Measurements from ENCODE around the gene IST1. TPM values are rescaled to one million over a fixed set of nuclear protein-coding genes. Genes with fewer than 3 reads are reported as not detected.

Gene IST1
- polyA plus RNA-seq, 6 donors from 2014 or later: 138 to 178 (median 155) TPM

- Mint-ChIP-seq H3K4me1 (peaks cover 0 to 16% (median 3%) of the 10 kb centered on the region in 3 donors), H3K27ac (peak overlapping the region in 2 of 6 donors; percentile 54 to 94), H3K27me3 (no peaks in the 10 kb centered on the region), H3K9me3 (no peaks in the 10 kb centered on the region), H3K36me3 (peaks cover 13 to 15% of the 10 kb centered on the region in 2 donors), H3K4me3 (no peak overlapping the region)
- DNase-seq (no peak), ATAC-seq (ENCODE audit: low read depth in 2 of 2) (no peak)
Observed at GRCh38 chr16:71931599-71931998, 36.3 kb downstream of the IST1 start.

- Mint-ChIP-seq H3K27ac (peak overlapping the region in 3 of 6 donors; percentile 67 to 90 (median 72)), H3K36me3 (peaks cover under 1 to 5% of the 10 kb centered on the region in 2 donors)
- ATAC-seq (ENCODE audit: low read depth in 2 of 2): no peak
Observed at GRCh38 chr16:71933017-71933416, 37.7 kb downstream of the IST1 start.

DNA sequence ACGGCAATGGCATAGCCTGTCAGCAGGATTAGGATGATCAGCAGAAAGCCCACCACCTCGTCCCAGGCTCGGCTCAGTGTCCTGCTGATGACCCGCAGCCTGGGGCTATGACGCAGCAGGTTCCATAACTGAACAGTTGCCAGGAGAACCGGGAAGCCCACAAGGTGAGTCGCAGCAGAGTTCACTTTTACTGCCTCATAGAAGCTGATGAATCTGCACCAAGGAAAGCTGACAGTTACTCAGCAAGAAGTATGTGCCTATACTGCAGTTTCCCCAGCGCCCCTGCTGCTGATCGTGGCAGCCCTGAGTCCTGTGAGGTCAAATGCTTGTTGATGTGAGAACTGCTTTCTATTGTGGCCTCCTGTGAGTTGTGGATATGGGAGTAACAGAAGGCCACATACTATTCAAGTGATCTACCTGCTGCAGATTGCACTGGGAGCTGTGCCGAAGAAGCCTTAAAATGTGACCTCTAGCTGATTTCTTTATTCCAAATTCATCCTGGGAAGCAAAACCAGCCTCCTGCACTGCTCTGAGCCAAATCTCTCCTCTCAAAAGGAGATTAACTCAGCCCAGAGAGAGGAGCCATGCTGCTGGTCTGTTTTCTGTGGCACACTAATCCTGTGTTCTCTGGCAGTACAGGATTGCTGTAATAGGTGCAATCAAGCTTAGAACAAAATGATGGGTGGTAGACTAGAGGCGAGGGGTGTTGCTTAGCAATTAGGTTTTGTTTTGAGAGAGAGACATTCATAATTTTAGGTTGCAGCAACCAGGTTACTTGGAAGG is 38.8 kb downstream of the IST1 start:
- ATAC-seq (ENCODE audit: low read depth in 2 of 2): no peak
- H3K27ac Mint-ChIP-seq: peak overlapping the region in 4 of 6 donors; percentile 43 to 74 (median 64)

More at GRCh38 chr16:71933017-71933416, 37.7 kb downstream of the IST1 start:
- no peaks in the 10 kb centered on the region for H3K9me3 Mint-ChIP-seq
- H3K27me3 Mint-ChIP-seq: no peaks in the 10 kb centered on the region
- no peak overlapping the region for H3K4me3 Mint-ChIP-seq
- H3K4me1 Mint-ChIP-seq: peaks cover 0 to 13% (median 3%) of the 10 kb centered on the region in 3 donors
- DNase-seq: no peak

GRCh38 chr16:71937868-71938510 is 42.7 kb downstream of the IST1 start:
- H3K36me3 Mint-ChIP-seq: no peaks in the 10 kb centered on the region
- no peak overlapping the region for H3K27ac Mint-ChIP-seq
- no peaks in the 10 kb centered on the region for H3K27me3 Mint-ChIP-seq
- DNase-seq: no peak
- H3K9me3 Mint-ChIP-seq: no peaks in the 10 kb centered on the region
- ATAC-seq (ENCODE audit: low read depth in 2 of 2): no peak
- peaks cover 0 to 9% (median 1%) of the 10 kb centered on the region in 3 donors for H3K4me1 Mint-ChIP-seq
- no peak overlapping the region for H3K4me3 Mint-ChIP-seq

More for the DNA sequence above, 38.8 kb downstream of the IST1 start:
- Mint-ChIP-seq H3K27me3 (no peaks in the 10 kb centered on the region), H3K9me3 (no peaks in the 10 kb centered on the region), H3K36me3 (peaks cover 0 to 5% of the 10 kb centered on the region in 2 donors), H3K4me3 (peak overlapping the region in 1 of 8 donors; percentile 1), H3K4me1 (peaks cover 0 to 13% (median 3%) of the 10 kb centered on the region in 3 donors)
- DNase-seq: no peak

- Mint-ChIP-seq H3K4me1 (peaks cover 0 to 5% (median 0%) of the 10 kb centered on the region in 3 donors), H3K27me3 (peaks cover 0 to 16% (median 0%) of the 10 kb centered on the region in 3 donors), H3K27ac (no peak overlapping the region), H3K4me3 (no peak overlapping the region), H3K9me3 (no peaks in the 10 kb centered on the region), H3K36me3 (no peaks in the 10 kb centered on the region)
- ATAC-seq (ENCODE audit: low read depth in 2 of 2): no peak
- no peak for DNase-seq
Observed at GRCh38 chr16:71943887-71944286, 48.6 kb downstream of the IST1 start.

- H3K4me3 Mint-ChIP-seq: no peak overlapping the region
- H3K27ac Mint-ChIP-seq: no peak overlapping the region
- ATAC-seq (ENCODE audit: low read depth in 2 of 2) (no peak), DNase-seq (no peak)
- H3K36me3 Mint-ChIP-seq: no peaks in the 10 kb centered on the region
- peaks cover 0 to 16% (median 0%) of the 10 kb centered on the region in 3 donors for H3K27me3 Mint-ChIP-seq
- peaks cover 0 to 5% (median 0%) of the 10 kb centered on the region in 3 donors for H3K4me1 Mint-ChIP-seq
- no peaks in the 10 kb centered on the region for H3K9me3 Mint-ChIP-seq
Observed at GRCh38 chr16:71945616-71946015, 50.3 kb downstream of the IST1 start.

DNA sequence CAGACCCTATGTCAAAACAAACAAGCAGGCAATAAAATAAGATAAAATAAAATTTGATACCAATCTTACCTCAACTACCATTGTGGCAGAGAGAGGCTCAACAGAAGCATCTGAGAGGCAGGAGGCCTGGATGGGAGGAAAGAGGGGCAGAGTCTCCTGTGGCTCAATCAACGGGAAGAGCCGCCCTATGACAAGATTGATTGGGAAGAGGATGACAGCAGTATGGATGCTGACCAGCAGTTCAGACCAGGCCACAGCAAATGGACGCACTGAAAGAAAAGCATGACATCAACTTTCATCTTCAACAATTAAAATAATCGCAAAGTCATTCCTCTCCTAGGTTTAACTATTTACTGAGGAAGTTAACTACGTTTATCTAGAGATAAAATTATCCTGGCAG is 57.5 kb downstream of the IST1 start:
- H3K27ac Mint-ChIP-seq: peak overlapping the region in 2 of 6 donors; percentile 19 to 67

DNA sequence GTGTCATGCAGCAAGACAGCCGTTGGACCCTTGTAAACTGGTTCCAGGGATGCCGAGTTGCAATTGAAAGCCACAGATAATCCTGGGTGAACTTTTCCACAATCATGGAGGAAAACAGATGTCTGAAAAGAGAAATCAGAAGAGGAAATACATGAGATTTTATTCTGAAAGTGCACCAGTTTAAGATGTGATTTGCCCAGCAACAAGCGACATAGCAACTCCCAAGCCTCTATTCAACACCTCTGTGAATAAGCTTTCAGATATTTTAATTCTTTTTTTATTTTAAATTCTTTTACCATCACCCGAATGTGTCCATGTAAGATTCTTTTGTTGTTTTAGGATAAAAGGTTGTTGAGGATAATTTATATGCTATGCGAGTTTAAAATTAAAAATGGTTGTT is 58.8 kb downstream of the IST1 start:
- peaks cover 16 to 44% (median 19%) of the 10 kb centered on the region in 3 donors for H3K4me1 Mint-ChIP-seq

More for the DNA sequence above, 57.5 kb downstream of the IST1 start:
- ATAC-seq (ENCODE audit: low read depth in 2 of 2) (no peak), DNase-seq (no peak)
- no peaks in the 10 kb centered on the region for H3K9me3 Mint-ChIP-seq
- no peaks in the 10 kb centered on the region for H3K27me3 Mint-ChIP-seq
- H3K4me3 Mint-ChIP-seq: no peak overlapping the region
- H3K4me1 Mint-ChIP-seq: peaks cover 16 to 36% (median 19%) of the 10 kb centered on the region in 3 donors
- no peaks in the 10 kb centered on the region for H3K36me3 Mint-ChIP-seq

DNA sequence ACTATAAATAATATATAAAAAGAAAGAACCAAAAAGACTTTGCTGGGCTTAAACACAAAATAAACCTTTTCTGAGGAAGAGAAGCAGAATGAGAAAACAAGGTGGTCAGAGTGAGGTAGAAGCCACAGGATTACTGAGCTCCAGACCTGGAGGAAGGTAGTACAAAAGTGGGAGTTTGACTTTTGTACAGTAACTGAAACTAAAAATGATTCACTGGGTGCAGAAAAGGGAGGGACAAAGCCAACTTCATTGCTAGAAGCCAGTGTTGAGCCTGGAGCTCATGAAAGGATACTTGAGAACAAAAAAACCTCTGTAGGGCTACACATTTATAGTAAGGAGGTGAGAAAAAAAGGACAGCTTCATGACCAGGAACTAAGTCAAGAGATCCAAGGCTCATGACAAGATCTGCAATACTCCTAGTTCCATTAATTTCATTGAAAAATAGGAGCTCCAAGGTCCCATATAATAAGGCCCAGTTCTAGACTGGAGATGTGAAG is 59.4 kb downstream of the IST1 start:
- Mint-ChIP-seq H3K27ac (peak overlapping the region in 4 of 6 donors; percentile 36 to 69 (median 50)), H3K36me3 (no peaks in the 10 kb centered on the region), H3K4me3 (no peak overlapping the region), H3K9me3 (no peaks in the 10 kb centered on the region), H3K4me1 (peaks cover 21 to 49% (median 23%) of the 10 kb centered on the region in 3 donors), H3K27me3 (no peaks in the 10 kb centered on the region)
- ATAC-seq (ENCODE audit: low read depth in 2 of 2): no peak
- DNase-seq: no peak

More for the DNA sequence above, 58.8 kb downstream of the IST1 start:
- no peak for ATAC-seq (ENCODE audit: low read depth in 2 of 2)
- no peaks in the 10 kb centered on the region for H3K27me3 Mint-ChIP-seq
- H3K27ac Mint-ChIP-seq: peak overlapping the region in 1 of 6 donors; percentile 56
- no peaks in the 10 kb centered on the region for H3K9me3 Mint-ChIP-seq
- H3K36me3 Mint-ChIP-seq: no peaks in the 10 kb centered on the region
- no peak overlapping the region for H3K4me3 Mint-ChIP-seq
- DNase-seq: no peak

- Mint-ChIP-seq H3K27ac (peak overlapping the region in 2 of 6 donors; percentile 39 to 61), H3K36me3 (no peaks in the 10 kb centered on the region), H3K4me1 (peaks cover 29 to 63% (median 29%) of the 10 kb centered on the region in 3 donors), H3K4me3 (peak overlapping the region in 3 of 8 donors; percentile 7 to 66 (median 29)), H3K9me3 (no peaks in the 10 kb centered on the region), H3K27me3 (no peaks in the 10 kb centered on the region)
- ATAC-seq (ENCODE audit: low read depth in 2 of 2) (peak; percentile 57 to 59), DNase-seq (peak; percentile 6)
Observed at GRCh38 chr16:71956486-71956885, 61.2 kb downstream of the IST1 start.

- H3K4me1 Mint-ChIP-seq: peaks cover 18 to 48% (median 20%) of the 10 kb centered on the region in 3 donors
- DNase-seq: peak; percentile 74
- no peaks in the 10 kb centered on the region for H3K36me3 Mint-ChIP-seq
- ATAC-seq (ENCODE audit: low read depth in 2 of 2): peak; percentile 88
- H3K9me3 Mint-ChIP-seq: no peaks in the 10 kb centered on the region
- H3K27ac Mint-ChIP-seq: peak overlapping the region in 4 of 6 donors; percentile 59 to 72 (median 66)
- H3K27me3 Mint-ChIP-seq: no peaks in the 10 kb centered on the region
- no peak overlapping the region for H3K4me3 Mint-ChIP-seq
Observed at GRCh38 chr16:71961066-71962039, 66.0 kb downstream of the IST1 start.

- Mint-ChIP-seq H3K4me3 (no peak overlapping the region), H3K36me3 (no peaks in the 10 kb centered on the region), H3K4me1 (peaks cover 12 to 35% (median 16%) of the 10 kb centered on the region in 3 donors), H3K27ac (peak overlapping the region in 2 of 6 donors; percentile 9 to 24), H3K9me3 (no peaks in the 10 kb centered on the region), H3K27me3 (no peaks in the 10 kb centered on the region)
- ATAC-seq (ENCODE audit: low read depth in 2 of 2): peak in 1 of 2 donors; percentile 19
- no peak for DNase-seq
Observed at GRCh38 chr16:71963125-71963875, 68.0 kb downstream of the IST1 start.

Data from naive B cell (primary cell).